SU-DHL-6 (cell line): ENCODE results near the gene RPS6KB2.

Experiments
- H2AFZ ChIP-seq: fragments of 200-600 bp; sonication (generic); 2 replicates; pipeline ENCODE4 v1.6.1; 2014; ENCODE audit warnings: low read depth, mild to moderate bottlenecking, moderate library complexity, mixed read lengths, antibody characterized with exemption, low read length; ENCODE audit not compliant: severe bottlenecking
- H3F3A ChIP-seq: fragments of 200-600 bp; shearing (Covaris generic); 2 replicates; pipeline ENCODE4 v1.6.0; 2016; ENCODE audit warnings: antibody characterized with exemption, mild to moderate bottlenecking; ENCODE audit not compliant: insufficient read depth
- H3K27ac ChIP-seq: fragments of 200-600 bp; sonication (generic); 2 replicates; pipeline ENCODE4 v1.5.1; 2016; ENCODE audit warnings: low read depth, mild to moderate bottlenecking, low read length, moderate library complexity, mixed read lengths
- H3K27me3 ChIP-seq: fragments of 200-600 bp; sonication (generic), shearing (Covaris generic); 2 replicates; pipeline ENCODE4 v1.6.0; 2014; ENCODE audit warnings: mild to moderate bottlenecking, low read length
- H3K36me3 ChIP-seq: fragments of 200-600 bp; sonication (generic); 2 replicates; pipeline ENCODE4 v1.6.1; 2014; ENCODE audit warnings: mild to moderate bottlenecking, low read length, mixed read lengths
- H3K4me2 ChIP-seq: fragments of 300-600, 200-600 bp; shearing (Covaris generic), sonication (generic); 2 replicates; pipeline ENCODE4 v1.6.0; 2014; ENCODE audit warnings: low read length, low read depth, mild to moderate bottlenecking; ENCODE audit not compliant: poor library complexity, severe bottlenecking
- H3K4me3 ChIP-seq: fragments of 200-600 bp; sonication (generic); 2 replicates; pipeline ENCODE4 v1.5.1; 2014; ENCODE audit warnings: antibody characterized with exemption, low read length, mild to moderate bottlenecking, mixed read lengths; ENCODE audit not compliant: insufficient read depth, poor library complexity, severe bottlenecking
- H3K79me2 ChIP-seq: fragments of 200-600 bp; sonication (generic); 2 replicates; pipeline ENCODE4 v1.6.1; 2014; ENCODE audit warnings: mild to moderate bottlenecking, low read length, moderate library complexity; ENCODE audit not compliant: insufficient read depth
- H3K9ac ChIP-seq: fragments of 200-600 bp; sonication (generic); 2 replicates; pipeline ENCODE4 v1.7.0; 2014; ENCODE audit warnings: mild to moderate bottlenecking, low read length
- H3K9me2 ChIP-seq: fragments of 200-600 bp; sonication (generic); replicated peaks from 2 replicates; pipeline ENCODE4 v1.6.1; 2014; ENCODE audit warnings: low read length; ENCODE audit not compliant: insufficient read depth
- H3K9me3 ChIP-seq: fragments of 200-600 bp; sonication (generic); 2 replicates; pipeline ENCODE4 v1.6.1; 2014; ENCODE audit warnings: low read length, mixed read lengths; ENCODE audit not compliant: insufficient read depth
- H4K20me1 ChIP-seq: fragments of 200-600 bp; sonication (generic); 2 replicates; pipeline ENCODE4 v1.6.1; 2014; ENCODE audit warnings: low read depth, mild to moderate bottlenecking, antibody characterized with exemption, low read length, moderate library complexity, mixed read lengths
- EZH2phosphoT487 ChIP-seq: fragments of 200-600 bp; sonication (generic), shearing (Covaris generic); conservative IDR thresholded peaks from 2 replicates; pipeline ENCODE4 v1.6.1; 2018; ENCODE audit warnings: mild to moderate bottlenecking, antibody characterized with exemption, low read length, moderate library complexity, mixed read lengths
- TF ChIP-seq, protein P1 (sequence below): fragments of 200-600 bp; sonication (generic); IDR thresholded peaks from one replicate; pipeline ENCODE4 v1.5.1; 2017; ENCODE audit warnings: antibody characterized with exemption, mild to moderate bottlenecking, low read length, moderate library complexity; ENCODE audit not compliant: insufficient read depth, poor library complexity, severe bottlenecking

Gene RPS6KB2

DNA sequence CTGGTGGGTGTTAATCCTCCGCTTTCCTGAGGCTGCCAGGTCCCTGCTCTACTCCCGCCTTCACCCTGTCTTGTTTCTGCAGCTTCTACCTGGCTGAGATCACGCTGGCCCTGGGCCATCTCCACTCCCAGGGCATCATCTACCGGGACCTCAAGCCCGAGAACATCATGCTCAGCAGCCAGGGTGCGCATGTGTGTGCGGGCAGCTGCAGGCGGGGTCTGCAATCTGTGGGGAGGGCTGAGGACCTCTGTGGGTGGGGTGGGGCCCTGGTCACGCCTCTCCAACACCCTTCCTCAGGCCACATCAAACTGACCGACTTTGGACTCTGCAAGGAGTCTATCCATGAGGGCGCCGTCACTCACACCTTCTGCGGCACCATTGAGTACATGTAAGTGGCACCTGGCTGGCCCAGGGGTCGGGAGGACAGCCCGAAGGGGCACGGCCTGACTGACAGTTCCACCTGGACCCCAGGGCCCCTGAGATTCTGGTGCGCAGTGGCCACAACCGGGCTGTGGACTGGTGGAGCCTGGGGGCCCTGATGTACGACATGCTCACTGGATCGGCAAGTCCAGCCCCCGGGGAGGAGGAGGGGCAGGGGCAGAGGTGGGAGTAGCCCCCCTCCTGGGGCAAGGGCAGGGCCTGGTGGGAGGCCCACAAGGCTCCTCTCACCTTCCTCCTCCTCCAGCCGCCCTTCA lies 4.5 kb downstream of the RPS6KB2 start:
- Histone ChIP-seq H2AFZ (no peak overlapping the region), H3K27me3 (no peaks in the 10 kb centered on the region), H3K4me2 (no peak overlapping the region), H3K4me3 (no peak overlapping the region), H3K9me3 (no peaks in the 10 kb centered on the region), H3K9me2 (no peaks in the 10 kb centered on the region), H3F3A (peaks cover 43% of the 10 kb centered on the region), H3K27ac (peak overlapping the region; percentile 100; the same call in 1 of the 2 replicates), H3K9ac (no peak overlapping the region), H3K79me2 (peaks cover 21% of the 10 kb centered on the region), H4K20me1 (no peaks in the 10 kb centered on the region), H3K36me3 (no peaks in the 10 kb centered on the region)
- TF ChIP-seq EZH2phosphoT487: no peak
- TF ChIP-seq, protein P1, sequence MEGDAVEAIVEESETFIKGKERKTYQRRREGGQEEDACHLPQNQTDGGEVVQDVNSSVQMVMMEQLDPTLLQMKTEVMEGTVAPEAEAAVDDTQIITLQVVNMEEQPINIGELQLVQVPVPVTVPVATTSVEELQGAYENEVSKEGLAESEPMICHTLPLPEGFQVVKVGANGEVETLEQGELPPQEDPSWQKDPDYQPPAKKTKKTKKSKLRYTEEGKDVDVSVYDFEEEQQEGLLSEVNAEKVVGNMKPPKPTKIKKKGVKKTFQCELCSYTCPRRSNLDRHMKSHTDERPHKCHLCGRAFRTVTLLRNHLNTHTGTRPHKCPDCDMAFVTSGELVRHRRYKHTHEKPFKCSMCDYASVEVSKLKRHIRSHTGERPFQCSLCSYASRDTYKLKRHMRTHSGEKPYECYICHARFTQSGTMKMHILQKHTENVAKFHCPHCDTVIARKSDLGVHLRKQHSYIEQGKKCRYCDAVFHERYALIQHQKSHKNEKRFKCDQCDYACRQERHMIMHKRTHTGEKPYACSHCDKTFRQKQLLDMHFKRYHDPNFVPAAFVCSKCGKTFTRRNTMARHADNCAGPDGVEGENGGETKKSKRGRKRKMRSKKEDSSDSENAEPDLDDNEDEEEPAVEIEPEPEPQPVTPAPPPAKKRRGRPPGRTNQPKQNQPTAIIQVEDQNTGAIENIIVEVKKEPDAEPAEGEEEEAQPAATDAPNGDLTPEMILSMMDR: no peak

DNA sequence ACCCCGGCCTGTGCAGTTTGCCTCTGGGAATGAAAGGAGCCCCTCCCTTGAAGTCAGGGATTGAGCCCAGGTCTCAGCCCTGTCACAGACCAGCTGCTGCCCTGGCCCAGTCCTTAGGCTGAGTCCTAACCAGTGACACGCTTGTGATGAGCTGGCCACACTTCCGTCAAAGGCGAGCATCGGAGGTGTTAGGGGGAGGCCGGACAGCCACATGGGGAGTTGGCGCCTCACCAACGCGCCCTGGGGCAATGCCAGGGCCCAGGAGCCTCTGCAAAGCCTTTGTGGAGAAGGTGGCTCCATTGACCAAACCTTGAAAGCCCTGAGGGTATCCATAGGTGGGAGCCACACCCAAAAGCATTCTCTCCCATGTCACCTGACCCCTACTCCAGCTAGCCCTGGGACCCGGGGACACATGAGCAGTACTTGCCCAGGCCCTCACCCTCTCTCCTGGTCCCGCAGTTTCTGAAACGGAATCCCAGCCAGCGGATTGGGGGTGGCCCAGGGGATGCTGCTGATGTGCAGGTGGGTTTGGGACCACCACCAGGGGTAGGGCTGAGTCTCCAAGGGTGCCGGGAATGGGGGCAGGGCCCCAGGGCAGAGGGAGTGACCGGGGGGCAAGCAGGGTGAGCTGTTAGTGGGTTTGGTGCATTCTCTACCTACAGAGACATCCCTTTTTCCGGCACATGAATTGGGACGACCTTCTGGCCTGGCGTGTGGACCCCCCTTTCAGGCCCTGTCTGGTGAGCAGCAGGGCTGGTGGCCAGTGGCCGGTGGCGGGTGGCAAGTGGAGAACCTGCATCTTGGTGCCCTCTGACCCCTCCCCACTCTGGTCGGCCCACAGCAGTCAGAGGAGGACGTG lies 5.5 kb downstream of the RPS6KB2 start:
- no peak overlapping the region for H3K4me3 ChIP-seq
- H4K20me1 ChIP-seq: no peaks in the 10 kb centered on the region
- peak overlapping the region; percentile 99 for H3K4me2 ChIP-seq
- H3K36me3 ChIP-seq: no peaks in the 10 kb centered on the region
- H3K27me3 ChIP-seq: no peaks in the 10 kb centered on the region
- no peak for TF ChIP-seq EZH2phosphoT487
- TF ChIP-seq, protein P1: no peak
- no peaks in the 10 kb centered on the region for H3K9me3 ChIP-seq
- peak overlapping the region; percentile 100 for H3K27ac ChIP-seq
- peaks cover 50% of the 10 kb centered on the region for H3F3A ChIP-seq
- H2AFZ ChIP-seq: no peak overlapping the region
- no peaks in the 10 kb centered on the region for H3K9me2 ChIP-seq
- peak overlapping the region; percentile 100; the same call in 1 of the 2 replicates for H3K9ac ChIP-seq
- peaks cover 25% of the 10 kb centered on the region for H3K79me2 ChIP-seq

DNA sequence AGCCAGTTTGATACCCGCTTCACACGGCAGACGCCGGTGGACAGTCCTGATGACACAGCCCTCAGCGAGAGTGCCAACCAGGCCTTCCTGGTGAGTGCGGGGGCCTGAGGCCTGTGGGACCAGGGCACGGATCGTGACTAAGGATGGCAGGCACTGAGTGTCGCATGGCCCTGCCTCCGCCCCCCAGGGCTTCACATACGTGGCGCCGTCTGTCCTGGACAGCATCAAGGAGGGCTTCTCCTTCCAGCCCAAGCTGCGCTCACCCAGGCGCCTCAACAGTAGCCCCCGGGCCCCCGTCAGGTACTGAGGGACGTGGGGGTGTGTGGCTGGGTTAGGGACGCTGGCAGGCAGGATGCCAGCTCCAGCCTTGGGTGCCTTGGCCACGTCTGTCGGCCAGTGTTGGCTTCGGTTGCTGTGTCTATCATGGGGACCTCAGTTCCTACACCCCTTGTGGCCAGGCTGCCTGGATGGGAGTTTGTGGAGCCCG lies 6.1 kb downstream of the RPS6KB2 start:
- Histone ChIP-seq H3K79me2 (peaks cover 25% of the 10 kb centered on the region; the same call in 1 of the 2 replicates), H3F3A (peaks cover 56% of the 10 kb centered on the region), H3K4me3 (no peak overlapping the region), H4K20me1 (no peaks in the 10 kb centered on the region), H2AFZ (no peak overlapping the region), H3K9me2 (no peaks in the 10 kb centered on the region), H3K27ac (peak overlapping the region; percentile 100), H3K4me2 (peak overlapping the region; percentile 99), H3K36me3 (no peaks in the 10 kb centered on the region), H3K9me3 (no peaks in the 10 kb centered on the region), H3K9ac (peak overlapping the region; percentile 100), H3K27me3 (no peaks in the 10 kb centered on the region)
- TF ChIP-seq EZH2phosphoT487: no peak
- TF ChIP-seq, protein P1: no peak
